ENCODE results near the gene CNOT11. TPM values are rescaled to one million over a fixed set of nuclear protein-coding genes. Genes with fewer than 3 reads are reported as not detected.
"Not testable (repeated sequence)": the region's sequence is repeated elsewhere in the genome, so short reads cannot be mapped to it uniquely, and the experiment has no call there.

CNOT11 gene
- total RNA-seq, 1 experiment from 2014 or later = 74.3 TPM

DNA sequence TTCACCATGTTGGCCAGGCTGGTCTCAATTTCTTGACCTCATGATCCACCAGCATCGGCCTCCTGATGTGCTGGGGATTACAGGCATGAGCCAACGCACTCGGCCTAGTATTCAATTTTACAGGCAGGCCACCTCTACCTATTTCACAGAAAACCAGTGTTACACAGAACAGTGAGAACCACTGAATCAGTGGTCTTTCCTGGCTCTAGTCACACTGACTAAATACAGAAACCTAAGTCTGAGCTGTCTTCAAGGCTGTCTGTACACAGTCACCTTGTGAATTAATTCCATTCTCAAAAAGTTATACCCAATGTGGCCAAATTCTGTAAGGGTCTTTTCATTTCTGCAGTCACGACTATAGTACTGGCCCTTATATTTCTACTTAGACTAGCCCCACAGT lies 52.3 kb downstream of the CNOT11 start:
- H3K4me3 ChIP-seq = no peak overlapping the region
- H3K36me3 ChIP-seq = no peaks in the 10 kb centered on the region
- no peak overlapping the region for H3K27ac ChIP-seq
- no peaks in the 10 kb centered on the region for H3K27me3 ChIP-seq
- no peaks in the 10 kb centered on the region for H3K4me1 ChIP-seq
- no peaks in the 10 kb centered on the region for H3K9me3 ChIP-seq (replicated peaks)
- no peak for DNase-seq

DNA sequence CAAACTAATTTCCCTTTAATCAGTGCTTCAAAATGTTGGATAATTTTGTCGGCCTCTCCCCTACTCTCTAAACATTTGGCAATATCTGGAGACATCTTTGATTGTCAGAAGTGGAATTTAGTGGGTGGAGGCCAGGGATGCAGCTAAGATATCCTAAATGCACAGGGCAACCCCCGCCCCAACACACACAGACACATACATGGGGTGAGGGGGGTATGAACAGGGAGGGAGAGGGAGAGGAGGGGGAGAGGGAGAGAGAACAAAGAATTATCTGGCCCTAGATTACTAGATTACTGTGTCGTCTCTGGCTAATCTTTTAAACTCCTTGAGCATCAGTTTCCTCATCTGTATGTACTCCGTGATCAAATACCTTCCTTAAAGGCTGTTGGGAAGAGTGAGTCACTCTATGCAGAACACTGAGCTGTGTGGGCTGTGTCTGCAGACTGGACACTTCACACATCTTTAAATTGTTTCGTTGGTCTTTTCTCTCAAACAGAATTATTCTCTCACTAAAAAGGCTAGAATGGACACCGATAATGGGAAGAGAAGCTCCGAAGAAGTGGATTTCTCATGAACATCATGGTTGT lies 52.9 kb downstream of the CNOT11 start:
- peaks cover 3% of the 10 kb centered on the region; the same call in 1 of the 2 replicates for H3K4me1 ChIP-seq
- no peaks in the 10 kb centered on the region for H3K36me3 ChIP-seq
- H3K27ac ChIP-seq = no peak overlapping the region
- no peaks in the 10 kb centered on the region for H3K9me3 ChIP-seq (replicated peaks)
- H3K4me3 ChIP-seq = no peak overlapping the region
- no peaks in the 10 kb centered on the region for H3K27me3 ChIP-seq
- DNase-seq = no peak

DNA sequence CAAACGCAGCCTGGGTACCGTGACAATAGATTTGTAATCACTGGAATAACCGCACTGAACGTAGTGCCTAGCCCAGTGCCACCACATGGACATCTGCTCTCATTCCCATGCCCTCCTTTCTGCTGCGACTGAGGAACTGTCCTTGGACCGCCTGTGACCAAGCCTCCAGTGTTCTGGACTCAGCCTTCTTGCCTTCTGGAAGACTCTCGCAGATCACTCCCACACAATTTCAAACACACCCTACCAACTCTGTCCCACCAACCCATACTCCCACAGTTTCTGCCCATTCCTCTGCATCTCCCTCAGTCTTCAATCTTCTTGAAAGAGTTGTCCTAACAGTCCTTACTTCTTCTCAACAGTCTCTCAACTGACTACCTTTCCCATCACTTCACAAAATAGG lies 53.7 kb downstream of the CNOT11 start:
- Histone ChIP-seq H3K27ac (no peak overlapping the region), H3K36me3 (no peaks in the 10 kb centered on the region), H3K27me3 (no peaks in the 10 kb centered on the region), H3K9me3 (replicated peaks) (no peaks in the 10 kb centered on the region), H3K4me3 (no peak overlapping the region), H3K4me1 (peaks cover 3% of the 10 kb centered on the region; the same call in 1 of the 2 replicates)
- DNase-seq = no peak

DNA sequence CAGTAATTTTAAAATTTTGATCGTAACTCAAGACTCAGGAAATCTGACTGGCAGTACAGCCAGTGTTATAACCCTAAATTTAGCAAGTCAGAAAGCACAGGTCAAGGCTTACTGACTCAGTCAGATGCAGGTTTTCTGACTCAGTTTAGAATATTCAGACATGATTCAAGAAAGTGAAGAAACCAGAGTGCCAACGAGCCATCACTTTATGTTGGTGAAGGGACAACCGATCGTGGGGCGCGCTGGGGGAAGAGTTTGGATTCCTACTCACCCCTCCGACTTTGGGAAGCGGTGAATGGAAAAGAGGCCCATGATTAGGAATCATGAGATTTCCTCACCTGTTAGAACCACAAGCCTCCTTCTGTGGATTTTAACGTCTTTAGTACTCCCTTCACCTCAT lies 54.8 kb downstream of the CNOT11 start:
- Histone ChIP-seq H3K4me1 (peaks cover 3% of the 10 kb centered on the region; the same call in 1 of the 2 replicates), H3K9me3 (replicated peaks) (no peaks in the 10 kb centered on the region), H3K36me3 (no peaks in the 10 kb centered on the region), H3K4me3 (peak overlapping the region; percentile 82), H3K27me3 (no peaks in the 10 kb centered on the region), H3K27ac (no peak overlapping the region)
- DNase-seq = no peak

DNA sequence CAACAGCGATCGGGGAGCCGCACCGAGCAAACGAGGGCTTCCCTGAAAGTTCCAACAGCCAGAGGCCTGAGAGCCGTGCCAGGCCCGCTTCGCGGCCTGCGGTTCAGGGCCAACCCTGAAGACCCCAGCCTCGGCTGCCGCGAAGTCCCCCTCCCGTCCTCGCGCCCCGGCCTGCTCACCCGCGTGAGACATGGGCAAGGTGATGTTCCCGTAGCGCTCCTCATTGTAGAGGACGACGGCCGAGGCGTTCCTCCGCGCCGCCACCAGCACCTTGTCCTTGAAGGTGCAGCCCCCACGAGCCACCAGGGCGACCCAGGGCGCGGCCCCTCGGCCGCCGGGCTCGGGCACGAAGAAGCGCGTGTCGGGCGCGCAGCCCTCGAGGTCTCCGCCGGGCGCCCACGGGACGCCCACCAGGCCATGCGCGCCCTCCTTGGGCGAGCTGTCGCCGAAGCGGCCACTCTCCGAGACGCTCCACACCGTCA lies 55.3 kb downstream of the CNOT11 start:
- H3K4me1 ChIP-seq = peaks cover 3% of the 10 kb centered on the region; the same call in 1 of the 2 replicates
- DNase-seq = peak in 1 of 2 experiments; percentile 16
- H3K4me3 ChIP-seq = peak overlapping the region; percentile 82
- no peaks in the 10 kb centered on the region for H3K9me3 ChIP-seq (replicated peaks)
- peak overlapping the region; percentile 70 for H3K27ac ChIP-seq
- H3K36me3 ChIP-seq = no peaks in the 10 kb centered on the region
- H3K27me3 ChIP-seq = no peaks in the 10 kb centered on the region

DNA sequence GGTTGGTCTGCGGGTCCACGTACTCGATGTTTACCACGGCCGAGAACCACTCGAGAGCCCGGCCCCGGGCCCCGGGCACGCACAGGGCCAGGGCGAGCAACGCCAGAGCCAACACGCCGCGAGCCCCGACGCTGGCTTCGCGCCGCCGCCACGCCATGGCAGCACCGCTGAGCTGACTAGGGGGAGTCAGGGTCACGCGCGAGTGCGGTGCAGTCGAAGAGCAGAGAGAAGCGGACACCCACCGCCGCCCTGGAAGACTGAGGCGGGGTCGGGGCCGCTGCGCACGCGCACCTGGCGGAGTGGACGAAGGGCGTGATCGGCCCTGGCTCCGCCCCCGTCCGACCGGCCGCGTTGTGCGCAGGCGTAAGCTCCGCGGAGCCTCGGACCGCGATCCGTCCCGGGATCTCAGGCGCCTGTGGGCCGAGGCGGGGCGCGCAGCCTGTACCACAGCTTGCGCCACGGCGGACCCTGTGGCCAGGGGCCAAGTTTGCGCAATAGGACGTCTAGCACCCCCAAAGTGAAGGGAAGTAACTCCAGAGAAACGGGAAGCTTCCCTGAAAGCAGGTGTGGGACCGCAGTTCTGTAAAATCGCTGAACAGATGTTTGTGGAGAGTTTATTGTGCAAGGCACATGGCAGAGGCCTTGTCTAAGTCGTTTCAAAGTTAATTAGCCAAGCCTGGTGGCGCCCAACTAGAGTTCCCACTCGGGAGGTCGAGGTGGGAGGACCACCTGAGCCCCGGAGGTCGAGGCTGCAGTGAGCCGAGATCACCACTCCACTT lies 55.9 kb downstream of the CNOT11 start, which contains the start of gene RNF149:
TSS of gene RNF149 (minus strand) at position 270 of the 779 bp plus-strand sequence. CDS start at position 157, 113 bp downstream.
- no peaks in the 10 kb centered on the region for H3K36me3 ChIP-seq
- DNase-seq = peak; percentile 90 to 94

DNA sequence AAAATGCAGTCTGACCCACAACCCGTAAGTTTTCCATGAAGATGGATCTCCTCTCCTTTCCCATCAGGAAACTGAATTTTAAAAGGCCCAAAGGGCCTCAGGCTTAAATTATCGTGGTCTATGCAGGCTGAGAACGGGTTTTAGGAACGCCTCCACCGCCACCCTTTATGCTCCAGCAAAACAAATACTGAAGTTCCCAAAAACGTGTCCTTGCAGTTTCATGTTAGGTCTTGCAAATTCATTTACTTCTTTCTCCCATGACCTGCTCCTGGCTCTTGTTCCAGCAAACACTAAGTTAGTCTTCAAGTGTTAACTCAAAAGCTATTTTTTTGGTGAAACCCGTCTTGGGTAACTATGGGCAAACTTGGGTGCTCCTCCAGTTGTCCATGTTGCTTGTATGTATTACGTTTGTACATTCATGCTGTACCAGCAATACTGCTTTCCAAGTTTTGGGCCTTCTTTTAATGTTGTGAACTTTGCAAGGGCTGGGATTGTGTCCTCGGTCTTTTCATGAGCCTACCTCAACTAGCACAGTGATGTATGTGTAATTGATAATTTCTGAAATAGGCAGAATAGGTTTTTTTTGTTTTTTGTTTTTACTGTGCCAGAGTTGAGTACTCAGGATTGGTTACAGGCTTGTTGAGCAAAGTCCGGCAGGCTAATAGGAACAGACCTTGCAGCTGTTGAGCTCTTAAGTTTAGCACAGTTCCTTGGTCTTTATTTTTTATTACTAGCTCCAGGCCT lies 57.6 kb downstream of the CNOT11 start:
- Histone ChIP-seq H3K4me1 (peaks cover 3% of the 10 kb centered on the region; the same call in 1 of the 2 replicates), H3K9me3 (replicated peaks) (no peaks in the 10 kb centered on the region), H3K27me3 (no peaks in the 10 kb centered on the region), H3K4me3 (no peak overlapping the region), H3K27ac (no peak overlapping the region), H3K36me3 (no peaks in the 10 kb centered on the region)
- DNase-seq = no peak

More for the DNA sequence above, 55.9 kb downstream of the CNOT11 start, which contains the start of gene RNF149:
- H3K4me3 ChIP-seq = peak within 1 kb of the TSS; percentile 82
- H3K4me1 ChIP-seq = peaks cover 3% of the 10 kb centered on the region; the same call in 1 of the 2 replicates
- peak within 1 kb of the TSS; percentile 70 for H3K27ac ChIP-seq
- no peaks in the 10 kb centered on the region for H3K27me3 ChIP-seq
- H3K9me3 ChIP-seq (replicated peaks) = no peaks in the 10 kb centered on the region

DNA sequence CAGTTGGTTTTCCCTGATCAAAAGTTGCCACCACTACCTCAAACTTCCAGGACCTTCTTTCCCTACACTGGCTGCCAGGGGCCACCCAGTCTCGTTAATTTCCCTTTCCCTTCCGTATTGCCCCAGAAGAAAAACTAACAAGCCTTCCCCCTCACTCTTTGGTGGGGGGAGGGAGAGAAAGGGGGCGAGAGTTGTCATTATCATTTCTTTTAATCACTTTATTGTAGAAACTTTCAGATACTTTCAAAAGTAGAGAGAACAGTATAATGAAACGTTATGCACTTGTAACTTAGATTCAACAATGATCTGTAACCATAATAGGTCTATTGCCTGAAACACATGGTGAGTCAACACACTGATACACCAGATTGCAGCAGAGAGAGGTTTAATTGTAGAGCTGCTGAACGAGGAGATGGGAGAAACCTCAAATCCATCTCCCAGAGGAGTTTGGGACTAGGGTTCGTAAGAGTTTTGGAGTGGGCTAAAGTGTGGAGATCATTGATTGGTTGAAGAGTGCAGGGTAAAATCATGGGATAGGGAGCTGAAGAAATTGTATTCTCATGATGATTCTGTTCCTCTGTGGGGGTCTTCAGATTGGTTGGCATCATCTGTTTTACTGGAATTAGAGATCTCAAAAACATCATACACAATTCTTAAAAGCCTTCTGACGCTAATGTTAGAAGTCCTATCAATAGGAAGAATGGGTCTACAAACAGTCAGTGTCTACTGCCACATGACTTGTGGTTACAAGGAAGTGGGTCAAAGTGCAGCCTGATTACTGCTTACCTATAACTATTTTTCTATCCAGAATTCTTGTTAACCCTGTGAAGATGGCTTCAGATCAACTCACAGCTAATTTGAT lies 58.4 kb downstream of the CNOT11 start:
- Histone ChIP-seq H3K9me3 (replicated peaks) (no peaks in the 10 kb centered on the region), H3K27me3 (no peaks in the 10 kb centered on the region), H3K27ac (no peak overlapping the region), H3K4me1 (peaks cover 3% of the 10 kb centered on the region; the same call in 1 of the 2 replicates), H3K36me3 (no peaks in the 10 kb centered on the region), H3K4me3 (no peak overlapping the region)
- DNase-seq = no peak

DNA sequence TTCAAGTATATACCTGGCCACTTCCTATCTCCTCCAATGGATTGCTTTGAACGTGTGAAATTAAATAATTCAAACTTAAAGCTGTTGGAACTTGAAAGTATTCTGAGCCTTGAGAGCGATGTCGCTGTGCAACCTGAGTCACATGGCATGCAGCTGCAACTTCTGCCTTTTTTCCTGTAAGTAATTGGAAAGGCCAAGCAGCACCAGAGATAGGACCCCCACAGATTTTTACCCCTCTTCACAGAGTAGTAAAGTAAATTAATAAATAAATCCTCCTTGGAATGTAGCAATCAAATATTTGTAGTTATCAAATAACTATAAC lies 59.0 kb downstream of the CNOT11 start:
- Histone ChIP-seq H3K27ac (no peak overlapping the region), H3K27me3 (no peaks in the 10 kb centered on the region), H3K4me1 (peaks cover 3% of the 10 kb centered on the region; the same call in 1 of the 2 replicates), H3K9me3 (replicated peaks) (no peaks in the 10 kb centered on the region), H3K36me3 (no peaks in the 10 kb centered on the region), H3K4me3 (no peak overlapping the region)
- no peak for DNase-seq

DNA sequence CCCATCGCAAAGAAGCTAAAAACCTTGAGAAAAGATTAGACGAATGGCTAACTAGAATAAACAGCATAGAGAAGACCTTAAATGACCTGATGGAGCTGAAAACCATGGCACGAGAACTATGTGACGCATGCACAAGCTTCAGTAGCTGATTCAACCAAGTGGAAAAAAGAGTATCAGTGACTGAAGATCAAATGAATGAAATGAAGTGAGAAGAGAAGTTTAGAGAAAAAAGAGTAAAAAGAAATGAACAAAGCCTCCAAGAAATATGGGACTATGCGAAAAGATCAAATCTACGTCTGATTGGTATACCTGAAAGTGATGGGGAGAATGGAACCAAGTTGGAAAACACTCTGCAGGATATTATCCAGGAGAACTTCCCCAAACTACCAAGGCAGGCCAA lies 63.9 kb downstream of the CNOT11 start:
- not testable (repeated sequence) for H3K4me3 ChIP-seq; H3K36me3 ChIP-seq; H3K27ac ChIP-seq; H3K9me3 ChIP-seq (replicated peaks); DNase-seq; H3K4me1 ChIP-seq; H3K27me3 ChIP-seq

Other genes starting within 250 kb of the CNOT11 start
- 8.8 TPM in 2 replicates for gene TBC1D8, start 101.5 kb upstream of the CNOT11 start, total RNA-seq (2014; rRNA removed; shearing (Covaris generic))
- 23.1 and 33.3 TPM in 2 replicates for gene RNF149, start 55.8 kb downstream of the CNOT11 start, total RNA-seq (2014; rRNA removed; shearing (Covaris generic))
- gene CREG2, start 134.6 kb downstream of the CNOT11 start, total RNA-seq (2014; rRNA removed; shearing (Covaris generic)) = 0.04 TPM in 1 of 2 replicates, not detected in the other
- gene RFX8, start 222.2 kb downstream of the CNOT11 start, total RNA-seq (2014; rRNA removed; shearing (Covaris generic)) = 0.06 and 0.43 TPM in 2 replicates

All from SJCRH30 (cell line).